Neural cell (in vitro differentiated cells): ENCODE results near the gene MIPOL1. TPM values are rescaled to one million over a fixed set of nuclear protein-coding genes. Genes with fewer than 3 reads are reported as not detected.

Experiments
- H2AFZ ChIP-seq: fragments of 200-600, 300-800 bp; sonication (generic), shearing (Covaris generic); 2 replicates; pipeline ENCODE4 v1.6.0; 2014; ENCODE audit warnings: low read depth, mild to moderate bottlenecking, antibody characterized with exemption, low read length, moderate library complexity
- H3F3A ChIP-seq: fragments of 200-600 bp; shearing (Covaris generic); 2 replicates; pipeline ENCODE4 v1.6.1; 2016; ENCODE audit warnings: mild to moderate bottlenecking, moderate library complexity, mixed read lengths, antibody characterized with exemption, low read length; ENCODE audit not compliant: insufficient read depth, poor library complexity, severe bottlenecking
- H3K27ac ChIP-seq: fragments of 200-600, 300-800 bp; sonication (generic), shearing (Covaris generic); 2 replicates; pipeline ENCODE4 v1.5.1; 2014; ENCODE audit warnings: mild to moderate bottlenecking, low read length, moderate library complexity
- H3K27me3 ChIP-seq: fragments of 300-800, 200-600 bp; sonication (generic), shearing (Covaris generic); 2 replicates; pipeline ENCODE4 v1.6.0; 2014; ENCODE audit warnings: mild to moderate bottlenecking, low read depth, low read length, moderate library complexity; ENCODE audit not compliant: insufficient read depth
- H3K36me3 ChIP-seq: fragments of 300-800, 200-600 bp; sonication (generic), shearing (Covaris generic); 2 replicates; pipeline ENCODE4 v1.5.1; 2014; ENCODE audit warnings: mild to moderate bottlenecking, antibody characterized with exemption, low read length, moderate library complexity; ENCODE audit not compliant: insufficient read depth
- H3K4me2 ChIP-seq: fragments of 300-800, 200-600 bp; sonication (generic), shearing (Covaris generic); 2 replicates; pipeline ENCODE4 v1.6.0; 2014; ENCODE audit warnings: mild to moderate bottlenecking, low read length
- H3K4me3 ChIP-seq: fragments of 300-800, 200-600 bp; sonication (generic), shearing (Covaris generic); 2 replicates; pipeline ENCODE4 v1.5.1; 2014; ENCODE audit warnings: mild to moderate bottlenecking, low read length, moderate library complexity
- H3K79me2 ChIP-seq: fragments of 200-600 bp; shearing (Covaris generic); replicated peaks from 2 replicates; pipeline ENCODE4 v1.6.0; 2014; ENCODE audit warnings: mild to moderate bottlenecking, low read length, moderate library complexity; ENCODE audit not compliant: insufficient read depth
- H3K9ac ChIP-seq: fragments of 300-800, 200-600 bp; sonication (generic), shearing (Covaris generic); 2 replicates; pipeline ENCODE4 v1.6.1; 2016; ENCODE audit warnings: mild to moderate bottlenecking, low read length, mixed read lengths
- H3K9me2 ChIP-seq: fragments of 200-600 bp; shearing (Covaris generic); 2 replicates; pipeline ENCODE4 v1.6.1; 2016; ENCODE audit warnings: mild to moderate bottlenecking, low read length, mixed read lengths; ENCODE audit not compliant: insufficient read depth
- H3K9me3 ChIP-seq: fragments of 200-600, 300-800 bp; sonication (generic), shearing (Covaris generic); 2 replicates; pipeline ENCODE4 v1.6.1; 2016; ENCODE audit warnings: mild to moderate bottlenecking, mixed run types, low read length, moderate library complexity, mixed read lengths
- H4K20me1 ChIP-seq: fragments of 200-600 bp; shearing (Covaris generic); 2 replicates; pipeline ENCODE4 v1.6.1; 2016; ENCODE audit warnings: mild to moderate bottlenecking, mixed run types; ENCODE audit not compliant: insufficient read depth
- EP300 ChIP-seq: fragments of 450-650 bp; conservative IDR thresholded peaks from 2 replicates; pipeline ENCODE4 v1.6.1; 2014; ENCODE audit warnings: antibody characterized with exemption, mild to moderate bottlenecking, moderate library complexity; ENCODE audit not compliant: poor library complexity, severe bottlenecking
- EZH2 ChIP-seq: fragments of 200-600, 300-800 bp; shearing (Covaris generic), sonication (generic); IDR thresholded peaks from 2 replicates; pipeline ENCODE4 v1.6.1; 2014; ENCODE audit warnings: antibody characterized with exemption, low read length, borderline replicate concordance, mild to moderate bottlenecking; ENCODE audit not compliant: insufficient read depth, poor library complexity, severe bottlenecking
- MXI1 ChIP-seq: fragments of 450-650 bp; conservative IDR thresholded peaks from 2 replicates; pipeline ENCODE4 v1.6.1; 2014; ENCODE audit warnings: antibody characterized with exemption, mild to moderate bottlenecking; ENCODE audit not compliant: poor library complexity, severe bottlenecking
- POLR2AphosphoS5 ChIP-seq: IDR thresholded peaks from 2 replicates; pipeline ENCODE4 v1.6.1; 2012
- RAD21 ChIP-seq: fragments of 450-650 bp; conservative IDR thresholded peaks from 2 replicates; pipeline ENCODE4 v1.6.1; 2014; ENCODE audit warnings: antibody characterized with exemption, mild to moderate bottlenecking, moderate library complexity
- SMC3 ChIP-seq: fragments of 450-650 bp; conservative IDR thresholded peaks from 2 replicates; pipeline ENCODE4 v1.6.1; 2014; ENCODE audit warnings: antibody characterized with exemption, mild to moderate bottlenecking, moderate library complexity; ENCODE audit not compliant: poor library complexity
- TAF1 ChIP-seq: IDR thresholded peaks from 2 replicates; pipeline ENCODE4 v1.6.1; 2012; ENCODE audit warnings: low read depth
- polyA plus RNA-seq: library from polyadenylated mRNA; depleted of rRNA; stranded (reverse); fragments of >200 nt; gene quantifications from 2 replicates; pipeline ENCODE4 v1.2.3, GENCODE V29; 2014
- small RNA-seq, 3 experiments: library from RNA; depleted of rRNA; stranded (forward); fragments of <200 nt; gene quantifications; one replicate each; pipeline ENCODE3, GENCODE V24; 2012
- TF ChIP-seq, protein P1 (sequence below): fragments of 450-650 bp; IDR thresholded peaks from 2 replicates; pipeline ENCODE4 v1.5.1; 2014; ENCODE audit warnings: antibody characterized with exemption, mild to moderate bottlenecking, moderate library complexity; ENCODE audit not compliant: poor library complexity, severe bottlenecking
- TF ChIP-seq, protein P2 (sequence below): IDR thresholded peaks from 2 replicates; pipeline ENCODE4 v1.6.1; 2012; ENCODE audit warnings: borderline replicate concordance

MIPOL1 gene
- polyA plus RNA-seq, 1 donor from 2014 or later: 1.3 TPM

DNA sequence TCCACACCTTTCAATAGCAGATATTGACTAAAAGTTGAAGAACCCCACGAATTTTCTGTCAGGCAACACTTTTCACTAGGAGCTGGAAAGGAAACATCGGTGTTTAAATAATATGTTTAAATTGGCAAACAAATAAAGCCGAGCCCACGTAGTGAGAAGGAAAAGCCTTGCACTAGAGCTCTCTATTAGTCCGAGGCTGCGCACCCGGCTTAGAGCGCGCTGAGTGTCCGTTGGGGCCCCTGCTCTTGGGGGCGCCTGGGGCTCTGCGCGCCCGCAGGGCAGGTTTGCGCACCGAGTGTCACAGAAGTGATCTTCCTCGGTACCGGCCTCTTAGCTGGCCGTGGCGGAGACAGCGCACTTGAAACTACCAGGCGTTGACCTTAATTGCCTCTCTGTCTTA, 404.1 kb downstream of the MIPOL1 start:
- H3K9me3 ChIP-seq: peaks cover 2% of the 10 kb centered on the region
- H3K36me3 ChIP-seq: no peaks in the 10 kb centered on the region
- H3K9ac ChIP-seq: no peak overlapping the region
- TF ChIP-seq EP300 (no peak), MXI1 (no peak), SMC3 (no peak), TAF1 (no peak), POLR2AphosphoS5 (no peak), RAD21 (no peak), EZH2 (no peak)
- TF ChIP-seq, protein P1, sequence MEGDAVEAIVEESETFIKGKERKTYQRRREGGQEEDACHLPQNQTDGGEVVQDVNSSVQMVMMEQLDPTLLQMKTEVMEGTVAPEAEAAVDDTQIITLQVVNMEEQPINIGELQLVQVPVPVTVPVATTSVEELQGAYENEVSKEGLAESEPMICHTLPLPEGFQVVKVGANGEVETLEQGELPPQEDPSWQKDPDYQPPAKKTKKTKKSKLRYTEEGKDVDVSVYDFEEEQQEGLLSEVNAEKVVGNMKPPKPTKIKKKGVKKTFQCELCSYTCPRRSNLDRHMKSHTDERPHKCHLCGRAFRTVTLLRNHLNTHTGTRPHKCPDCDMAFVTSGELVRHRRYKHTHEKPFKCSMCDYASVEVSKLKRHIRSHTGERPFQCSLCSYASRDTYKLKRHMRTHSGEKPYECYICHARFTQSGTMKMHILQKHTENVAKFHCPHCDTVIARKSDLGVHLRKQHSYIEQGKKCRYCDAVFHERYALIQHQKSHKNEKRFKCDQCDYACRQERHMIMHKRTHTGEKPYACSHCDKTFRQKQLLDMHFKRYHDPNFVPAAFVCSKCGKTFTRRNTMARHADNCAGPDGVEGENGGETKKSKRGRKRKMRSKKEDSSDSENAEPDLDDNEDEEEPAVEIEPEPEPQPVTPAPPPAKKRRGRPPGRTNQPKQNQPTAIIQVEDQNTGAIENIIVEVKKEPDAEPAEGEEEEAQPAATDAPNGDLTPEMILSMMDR: no peak
- TF ChIP-seq, protein P2, sequence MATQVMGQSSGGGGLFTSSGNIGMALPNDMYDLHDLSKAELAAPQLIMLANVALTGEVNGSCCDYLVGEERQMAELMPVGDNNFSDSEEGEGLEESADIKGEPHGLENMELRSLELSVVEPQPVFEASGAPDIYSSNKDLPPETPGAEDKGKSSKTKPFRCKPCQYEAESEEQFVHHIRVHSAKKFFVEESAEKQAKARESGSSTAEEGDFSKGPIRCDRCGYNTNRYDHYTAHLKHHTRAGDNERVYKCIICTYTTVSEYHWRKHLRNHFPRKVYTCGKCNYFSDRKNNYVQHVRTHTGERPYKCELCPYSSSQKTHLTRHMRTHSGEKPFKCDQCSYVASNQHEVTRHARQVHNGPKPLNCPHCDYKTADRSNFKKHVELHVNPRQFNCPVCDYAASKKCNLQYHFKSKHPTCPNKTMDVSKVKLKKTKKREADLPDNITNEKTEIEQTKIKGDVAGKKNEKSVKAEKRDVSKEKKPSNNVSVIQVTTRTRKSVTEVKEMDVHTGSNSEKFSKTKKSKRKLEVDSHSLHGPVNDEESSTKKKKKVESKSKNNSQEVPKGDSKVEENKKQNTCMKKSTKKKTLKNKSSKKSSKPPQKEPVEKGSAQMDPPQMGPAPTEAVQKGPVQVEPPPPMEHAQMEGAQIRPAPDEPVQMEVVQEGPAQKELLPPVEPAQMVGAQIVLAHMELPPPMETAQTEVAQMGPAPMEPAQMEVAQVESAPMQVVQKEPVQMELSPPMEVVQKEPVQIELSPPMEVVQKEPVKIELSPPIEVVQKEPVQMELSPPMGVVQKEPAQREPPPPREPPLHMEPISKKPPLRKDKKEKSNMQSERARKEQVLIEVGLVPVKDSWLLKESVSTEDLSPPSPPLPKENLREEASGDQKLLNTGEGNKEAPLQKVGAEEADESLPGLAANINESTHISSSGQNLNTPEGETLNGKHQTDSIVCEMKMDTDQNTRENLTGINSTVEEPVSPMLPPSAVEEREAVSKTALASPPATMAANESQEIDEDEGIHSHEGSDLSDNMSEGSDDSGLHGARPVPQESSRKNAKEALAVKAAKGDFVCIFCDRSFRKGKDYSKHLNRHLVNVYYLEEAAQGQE: no peak
- H2AFZ ChIP-seq: no peak overlapping the region
- peaks cover 81% of the 10 kb centered on the region for H3K27me3 ChIP-seq
- no peaks in the 10 kb centered on the region for H4K20me1 ChIP-seq
- H3K4me3 ChIP-seq: no peak overlapping the region
- H3K79me2 ChIP-seq: no peaks in the 10 kb centered on the region
- no peak overlapping the region for H3K27ac ChIP-seq
- H3K4me2 ChIP-seq: no peak overlapping the region
- no peaks in the 10 kb centered on the region for H3K9me2 ChIP-seq
- H3F3A ChIP-seq: no peaks in the 10 kb centered on the region

Small RNAs within 50 kb of the gene (small RNA-seq; reads per million reads assigned to genes)
- 0 reads per million in 3 experiments for gene RNU6-273P
- 0 reads per million in 3 experiments for gene RNU6-886P

Other genes with a start within 250 kb of the MIPOL1 start
- gene SLC25A21, start 25.3 kb upstream of the MIPOL1 start, polyA plus RNA-seq: 0.35 TPM in 1 of 2 replicates, not detected in the other